HG03135 (cell line): ENCODE data around the gene ST6GAL2.

Experiments
- ATAC-seq: cut with Tn5 transposase; IDR thresholded peaks from one replicate; pipeline ENCODE4 v1.9.1; 2021; ENCODE audit warnings: mild to moderate bottlenecking, moderate library complexity; ENCODE audit not compliant: unreplicated experiment

The ST6GAL2 gene

DNA sequence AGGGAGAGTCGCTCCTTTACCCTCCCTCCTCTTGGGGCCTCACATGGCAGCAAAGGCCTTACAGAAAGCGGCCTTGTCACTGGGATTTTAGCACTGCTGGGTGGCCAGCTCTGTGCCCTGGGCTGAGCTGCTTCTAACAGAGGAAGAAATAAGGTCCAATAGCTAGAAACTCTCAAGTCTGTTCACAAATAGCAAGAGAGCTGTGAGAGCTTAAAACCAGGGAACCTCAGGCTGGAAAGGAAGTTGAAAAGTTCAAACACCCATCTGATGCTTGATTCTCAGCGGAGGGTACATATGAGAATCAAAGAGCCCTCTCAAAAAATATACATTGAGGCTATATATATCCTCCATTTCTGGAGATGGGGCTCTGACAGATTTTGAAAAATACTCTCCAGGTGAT is 54.7 kb downstream of the ST6GAL2 start:
- ATAC-seq, result no peak

DNA sequence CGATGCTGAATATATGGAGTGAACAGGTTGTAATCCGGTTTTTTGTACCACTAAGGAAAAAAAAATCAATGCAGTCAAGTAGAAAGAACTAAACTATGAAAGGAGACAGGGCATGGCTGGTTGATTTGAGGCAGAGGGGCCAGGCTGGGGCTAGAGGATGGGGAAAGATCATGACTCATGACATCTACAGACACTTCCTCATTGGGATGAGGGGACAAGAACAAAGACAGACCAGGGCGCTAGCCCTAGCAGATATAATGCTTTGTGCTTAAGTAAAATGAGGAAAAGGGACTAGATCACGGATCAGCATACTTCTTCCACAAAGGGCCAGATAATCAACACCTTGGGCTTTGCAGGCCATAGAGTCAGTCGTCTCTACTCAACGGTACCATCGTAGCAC is 55.8 kb downstream of the ST6GAL2 start:
- no peak for ATAC-seq

- no peak for ATAC-seq
These were observed 57.8 kb downstream of the ST6GAL2 start for GRCh38 chr2:106828119-106828518.

DNA sequence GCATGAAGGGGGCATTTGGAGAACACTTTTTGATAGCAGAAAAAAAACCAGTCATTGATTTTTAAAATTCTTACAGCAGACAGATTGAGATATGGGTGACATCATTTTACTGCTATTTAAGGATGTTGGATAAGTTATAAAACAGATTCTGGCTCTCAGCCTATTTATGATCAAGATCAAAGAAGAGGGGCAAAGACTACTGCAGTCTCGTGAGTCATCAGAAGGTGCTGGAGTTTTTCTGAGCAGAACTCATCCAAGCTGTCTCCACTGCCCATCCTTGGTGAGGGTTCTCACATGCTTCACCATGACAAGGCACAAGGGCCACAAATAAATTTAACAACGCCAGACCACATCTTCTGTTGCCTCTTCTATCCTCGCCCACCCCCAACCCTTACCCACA is 58.8 kb downstream of the ST6GAL2 start:
- no peak for ATAC-seq

- no peak for ATAC-seq
These were observed 60.8 kb downstream of the ST6GAL2 start for GRCh38 chr2:106825161-106825560.

DNA sequence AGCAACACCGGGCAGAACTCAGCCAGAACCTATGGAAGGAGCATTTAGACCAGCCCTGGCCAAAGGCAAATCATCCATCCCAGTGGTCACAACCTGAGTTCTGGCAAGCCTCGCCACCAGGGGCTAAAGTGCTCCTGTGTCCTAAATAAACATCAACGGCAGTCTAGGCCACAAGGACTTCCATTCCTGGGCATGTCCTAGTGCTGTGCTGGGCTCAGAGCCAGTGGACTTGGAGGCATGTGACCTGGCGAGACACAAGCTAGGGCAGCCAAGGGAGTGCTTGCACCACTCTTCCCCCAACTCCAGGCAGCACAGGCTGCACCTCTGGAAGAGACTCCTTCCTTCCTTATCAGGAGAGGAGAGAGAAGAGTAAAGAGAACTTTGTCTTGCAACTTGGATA is 69.0 kb downstream of the ST6GAL2 start:
- no peak for ATAC-seq

DNA sequence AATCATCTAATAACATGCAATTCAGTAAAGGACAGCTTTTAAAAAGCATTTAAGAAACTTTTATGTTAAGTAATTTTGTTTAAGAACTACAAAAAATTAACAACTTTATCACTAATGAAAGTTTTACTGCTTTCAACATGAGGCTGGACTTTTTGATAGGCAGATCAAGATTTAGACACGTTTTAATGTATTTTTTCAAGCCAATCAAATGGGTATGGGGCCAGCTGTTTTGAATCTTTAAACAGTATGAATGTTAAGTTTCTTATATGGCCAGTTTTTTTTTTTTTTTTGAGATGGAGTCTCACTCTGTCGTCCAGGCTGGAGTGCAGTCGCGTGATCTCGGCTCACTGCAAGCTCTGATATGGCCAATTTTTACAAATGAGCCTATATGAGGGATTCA is 73.1 kb downstream of the ST6GAL2 start:
- no peak for ATAC-seq

DNA sequence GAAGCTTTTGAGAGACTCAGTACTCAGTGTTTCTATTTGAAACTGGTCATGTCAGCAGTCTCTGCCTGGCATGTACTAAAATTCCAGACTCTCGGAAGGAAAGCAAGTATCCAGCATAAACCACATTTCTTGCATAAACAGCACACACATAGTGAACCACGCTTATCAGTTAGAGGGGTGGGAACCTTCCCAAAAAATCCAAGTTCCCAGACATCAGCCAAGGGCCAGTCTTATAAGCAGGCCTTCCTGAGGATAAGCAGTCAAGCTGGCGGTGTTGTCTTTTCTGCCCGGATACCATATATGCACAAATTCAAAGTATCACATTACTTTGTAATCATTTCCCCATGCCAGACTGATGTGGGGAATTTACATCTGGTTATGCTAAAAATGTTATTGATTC is 73.6 kb downstream of the ST6GAL2 start:
- no peak for ATAC-seq

- ATAC-seq, result no peak
These were observed 80.3 kb downstream of the ST6GAL2 start for GRCh38 chr2:106805716-106806115.

DNA sequence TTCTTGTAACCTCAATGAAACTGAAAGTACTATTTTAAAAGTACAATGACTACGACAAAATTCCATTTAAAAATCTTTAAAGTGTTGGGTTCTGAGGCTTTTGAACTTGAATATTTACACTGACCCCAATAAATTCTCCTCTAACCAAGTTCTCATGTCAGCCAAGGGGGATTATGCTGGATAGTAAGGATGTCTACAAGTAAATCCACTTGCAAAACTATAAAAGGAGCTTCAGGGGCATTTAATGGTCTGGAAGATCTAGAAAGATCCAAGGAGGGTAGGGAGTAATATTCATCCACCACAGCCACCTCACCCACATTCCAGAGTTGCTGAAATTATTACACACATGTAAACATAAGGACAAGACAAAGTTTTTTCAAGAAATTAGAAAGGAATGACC is 81.8 kb downstream of the ST6GAL2 start:
- no peak for ATAC-seq

GRCh38 chr2:106800976-106801655 is 84.9 kb downstream of the ST6GAL2 start:
- no peak for ATAC-seq

DNA sequence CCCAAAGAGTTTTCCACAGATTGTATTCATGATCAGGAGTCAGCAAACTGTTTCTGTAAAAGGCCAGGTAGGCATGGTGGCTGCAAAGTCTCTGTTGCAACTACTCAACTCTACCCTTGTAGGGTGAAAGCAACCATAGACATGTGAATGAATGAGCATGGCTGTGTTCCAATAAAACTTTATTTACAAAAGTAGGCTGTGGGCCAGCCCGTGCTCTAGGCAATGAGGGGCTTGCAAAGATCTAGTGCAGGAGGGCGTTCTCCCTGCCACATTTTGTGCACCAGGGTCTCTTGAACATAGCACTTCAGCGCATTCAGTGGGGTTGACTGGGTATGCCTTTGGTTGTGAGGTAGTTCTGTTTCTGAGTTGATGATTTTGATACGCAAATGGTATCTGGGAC is 85.8 kb downstream of the ST6GAL2 start:
- no peak for ATAC-seq

- no peak for ATAC-seq
These were observed 87.0 kb downstream of the ST6GAL2 start for GRCh38 chr2:106798826-106799552.

DNA sequence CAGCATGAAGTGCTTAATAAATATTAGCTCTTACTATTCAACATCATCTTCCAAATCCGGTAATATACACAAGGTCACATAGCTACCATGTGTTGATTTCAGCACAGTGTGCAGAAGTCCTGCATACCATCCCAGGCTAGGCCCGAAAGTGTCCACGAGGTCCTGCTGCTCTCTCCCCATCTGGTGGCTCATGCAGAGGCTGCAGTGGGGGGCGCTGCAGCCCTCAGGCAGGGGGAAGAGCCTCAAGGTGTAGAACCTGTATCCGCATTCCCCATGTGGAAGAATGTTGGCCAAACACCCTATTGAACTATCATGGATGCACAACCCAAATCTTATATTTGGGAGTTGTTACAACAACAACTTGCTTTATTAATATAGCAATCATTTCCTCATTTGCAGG is 88.5 kb downstream of the ST6GAL2 start:
- no peak for ATAC-seq

GRCh38 chr2:106792671-106793070 is 93.3 kb downstream of the ST6GAL2 start:
- no peak for ATAC-seq

GRCh38 chr2:106789185-106789584 is 96.8 kb downstream of the ST6GAL2 start:
- no peak for ATAC-seq

GRCh38 chr2:106782681-106783080 is 103.3 kb downstream of the ST6GAL2 start:
- ATAC-seq, result no peak

- no peak for ATAC-seq
These were observed 104.8 kb downstream of the ST6GAL2 start for GRCh38 chr2:106781196-106781595.

- ATAC-seq, result no peak
These were observed 114.2 kb downstream of the ST6GAL2 start for GRCh38 chr2:106771811-106772210.

DNA sequence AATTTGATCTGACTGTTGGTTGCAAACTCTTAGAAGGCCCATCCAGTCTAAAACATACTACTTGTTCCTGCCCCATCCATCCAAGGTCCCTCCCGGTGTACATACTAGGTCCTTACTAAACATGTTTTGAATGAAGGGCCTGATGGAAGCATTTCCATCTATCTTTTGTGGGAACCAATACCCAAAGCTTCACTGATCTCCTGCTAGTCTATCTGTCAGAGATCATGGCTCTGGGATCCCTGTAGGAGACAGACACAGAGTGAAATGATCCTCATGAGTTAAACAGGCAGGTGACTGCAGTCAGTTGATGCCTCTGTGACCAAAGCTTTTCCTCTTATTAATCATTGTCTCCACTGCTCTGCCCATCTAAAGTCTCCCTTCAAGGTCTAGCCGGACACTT is 115.0 kb downstream of the ST6GAL2 start:
- ATAC-seq, result no peak

DNA sequence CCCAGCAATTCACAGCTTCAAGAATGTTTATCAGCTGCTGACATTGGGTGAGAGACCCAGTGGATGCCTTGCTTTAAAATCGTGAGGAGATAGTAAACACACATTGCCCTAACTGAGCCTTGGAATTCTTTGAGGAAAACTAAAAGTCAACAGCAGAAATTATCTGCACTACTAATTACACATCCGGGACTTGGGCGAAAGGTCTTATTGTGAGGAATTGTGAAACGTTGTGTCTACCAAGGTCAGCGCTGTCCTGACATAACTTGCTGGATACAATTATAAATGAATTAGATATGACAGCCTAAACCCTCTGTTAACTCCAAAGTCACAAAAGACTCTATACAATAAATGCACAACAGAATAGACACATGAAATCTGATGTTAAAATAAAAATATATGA is 121.4 kb downstream of the ST6GAL2 start:
- no peak for ATAC-seq

GRCh38 chr2:106759966-106760365 is 126.0 kb downstream of the ST6GAL2 start:
- no peak for ATAC-seq
